Measurements from ENCODE around the gene USE1. TPM values are rescaled to one million over a fixed set of nuclear protein-coding genes. Genes with fewer than 3 reads are reported as not detected.

USE1 gene
- total and polyA plus RNA-seq, 9 of the 15 experiments (the other 6 are each of a cell fraction or from before 2014, with no cell fraction given), result 17.3 to 52.4 (median 34.0) TPM

DNA sequence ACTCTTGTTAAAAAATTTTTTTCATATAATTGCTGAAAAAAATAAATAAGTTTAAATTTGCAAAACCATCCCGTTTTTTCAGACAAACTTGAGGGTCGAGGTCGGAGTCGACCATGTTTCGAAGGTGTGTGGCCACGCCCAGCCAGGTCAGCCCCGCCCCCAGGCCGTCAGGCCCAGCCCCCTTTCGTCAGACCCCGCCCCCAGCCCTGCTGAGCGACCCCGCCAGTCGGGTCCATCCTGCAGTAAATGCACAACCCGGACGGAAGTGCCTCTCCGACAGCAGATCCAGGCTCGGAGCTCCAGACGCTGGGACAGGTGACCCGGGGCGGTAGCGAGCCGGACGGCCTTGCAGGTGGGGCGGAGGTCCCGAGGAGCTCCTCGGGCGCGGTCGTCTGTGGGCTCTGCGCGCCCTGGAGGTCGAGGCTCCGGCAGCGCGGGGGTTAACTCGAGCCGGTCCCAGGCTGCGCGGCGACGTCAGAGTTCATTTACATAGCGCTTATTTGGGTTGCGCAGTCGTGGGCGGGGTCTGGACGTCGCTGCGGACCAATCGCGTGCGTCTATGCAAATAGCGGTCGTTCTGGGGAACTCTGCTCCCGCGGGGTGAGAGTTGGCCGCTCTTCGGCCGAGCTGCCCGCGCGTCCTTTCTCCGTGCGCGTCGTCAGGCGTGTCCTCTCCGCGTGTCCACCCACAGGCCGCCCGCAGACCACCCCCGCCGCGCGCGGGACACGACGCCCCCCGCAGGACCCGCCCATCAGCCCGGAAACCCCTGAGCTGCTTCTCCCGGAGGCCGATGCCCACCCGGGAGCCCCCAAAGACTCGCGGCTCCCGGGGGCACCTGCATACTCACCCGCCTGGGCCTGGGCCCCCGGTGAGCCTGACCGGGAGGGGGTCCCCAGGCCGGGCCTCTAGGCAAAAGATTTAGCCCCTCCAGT, 11.1 kb downstream of the USE1 start, which contains the start of gene OCEL1 (continued):
- TF ChIP-seq CCNT2 (IDR thresholded peaks at IDR 0.05; ENCODE audit: borderline replicate concordance, extremely low read depth, insufficient read length, low read depth, low read length) (peak; percentile 87), MYC (IDR thresholded peaks at IDR 0.05; ENCODE audit: low read depth, low read length) (peak; percentile 77), MYC (CRISPR knock-in tag; IDR thresholded peaks at IDR 0.05; ENCODE audit: borderline replicate concordance, low read depth) (peak; percentile 59; the same call in 1 of the 2 replicates), POLR2H (tag; IDR thresholded peaks at IDR 0.05; ENCODE audit: low read depth) (peak; percentile 72), NR2C1 (IDR thresholded peaks at IDR 0.05) (peak; percentile 62; the same call in 1 of the 2 replicates), NR2C1 (tag; IDR thresholded peaks at IDR 0.05) (0 out of 2 replicates have a peak, but pooled peaks have one; percentile 29), HDAC2 (IDR thresholded peaks at IDR 0.05) (peak; percentile 76; the same call in 1 of the 2 replicates), KLF10 (CRISPR knock-in tag; IDR thresholded peaks at IDR 0.05) (no peak)
- TF ChIP-seq, protein P1, sequence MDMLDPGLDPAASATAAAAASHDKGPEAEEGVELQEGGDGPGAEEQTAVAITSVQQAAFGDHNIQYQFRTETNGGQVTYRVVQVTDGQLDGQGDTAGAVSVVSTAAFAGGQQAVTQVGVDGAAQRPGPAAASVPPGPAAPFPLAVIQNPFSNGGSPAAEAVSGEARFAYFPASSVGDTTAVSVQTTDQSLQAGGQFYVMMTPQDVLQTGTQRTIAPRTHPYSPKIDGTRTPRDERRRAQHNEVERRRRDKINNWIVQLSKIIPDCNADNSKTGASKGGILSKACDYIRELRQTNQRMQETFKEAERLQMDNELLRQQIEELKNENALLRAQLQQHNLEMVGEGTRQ (CRISPR knock-in tag; IDR thresholded peaks at IDR 0.05), result peak; percentile 26; the same call in 1 of the 2 replicates
- TF ChIP-seq, protein P2, sequence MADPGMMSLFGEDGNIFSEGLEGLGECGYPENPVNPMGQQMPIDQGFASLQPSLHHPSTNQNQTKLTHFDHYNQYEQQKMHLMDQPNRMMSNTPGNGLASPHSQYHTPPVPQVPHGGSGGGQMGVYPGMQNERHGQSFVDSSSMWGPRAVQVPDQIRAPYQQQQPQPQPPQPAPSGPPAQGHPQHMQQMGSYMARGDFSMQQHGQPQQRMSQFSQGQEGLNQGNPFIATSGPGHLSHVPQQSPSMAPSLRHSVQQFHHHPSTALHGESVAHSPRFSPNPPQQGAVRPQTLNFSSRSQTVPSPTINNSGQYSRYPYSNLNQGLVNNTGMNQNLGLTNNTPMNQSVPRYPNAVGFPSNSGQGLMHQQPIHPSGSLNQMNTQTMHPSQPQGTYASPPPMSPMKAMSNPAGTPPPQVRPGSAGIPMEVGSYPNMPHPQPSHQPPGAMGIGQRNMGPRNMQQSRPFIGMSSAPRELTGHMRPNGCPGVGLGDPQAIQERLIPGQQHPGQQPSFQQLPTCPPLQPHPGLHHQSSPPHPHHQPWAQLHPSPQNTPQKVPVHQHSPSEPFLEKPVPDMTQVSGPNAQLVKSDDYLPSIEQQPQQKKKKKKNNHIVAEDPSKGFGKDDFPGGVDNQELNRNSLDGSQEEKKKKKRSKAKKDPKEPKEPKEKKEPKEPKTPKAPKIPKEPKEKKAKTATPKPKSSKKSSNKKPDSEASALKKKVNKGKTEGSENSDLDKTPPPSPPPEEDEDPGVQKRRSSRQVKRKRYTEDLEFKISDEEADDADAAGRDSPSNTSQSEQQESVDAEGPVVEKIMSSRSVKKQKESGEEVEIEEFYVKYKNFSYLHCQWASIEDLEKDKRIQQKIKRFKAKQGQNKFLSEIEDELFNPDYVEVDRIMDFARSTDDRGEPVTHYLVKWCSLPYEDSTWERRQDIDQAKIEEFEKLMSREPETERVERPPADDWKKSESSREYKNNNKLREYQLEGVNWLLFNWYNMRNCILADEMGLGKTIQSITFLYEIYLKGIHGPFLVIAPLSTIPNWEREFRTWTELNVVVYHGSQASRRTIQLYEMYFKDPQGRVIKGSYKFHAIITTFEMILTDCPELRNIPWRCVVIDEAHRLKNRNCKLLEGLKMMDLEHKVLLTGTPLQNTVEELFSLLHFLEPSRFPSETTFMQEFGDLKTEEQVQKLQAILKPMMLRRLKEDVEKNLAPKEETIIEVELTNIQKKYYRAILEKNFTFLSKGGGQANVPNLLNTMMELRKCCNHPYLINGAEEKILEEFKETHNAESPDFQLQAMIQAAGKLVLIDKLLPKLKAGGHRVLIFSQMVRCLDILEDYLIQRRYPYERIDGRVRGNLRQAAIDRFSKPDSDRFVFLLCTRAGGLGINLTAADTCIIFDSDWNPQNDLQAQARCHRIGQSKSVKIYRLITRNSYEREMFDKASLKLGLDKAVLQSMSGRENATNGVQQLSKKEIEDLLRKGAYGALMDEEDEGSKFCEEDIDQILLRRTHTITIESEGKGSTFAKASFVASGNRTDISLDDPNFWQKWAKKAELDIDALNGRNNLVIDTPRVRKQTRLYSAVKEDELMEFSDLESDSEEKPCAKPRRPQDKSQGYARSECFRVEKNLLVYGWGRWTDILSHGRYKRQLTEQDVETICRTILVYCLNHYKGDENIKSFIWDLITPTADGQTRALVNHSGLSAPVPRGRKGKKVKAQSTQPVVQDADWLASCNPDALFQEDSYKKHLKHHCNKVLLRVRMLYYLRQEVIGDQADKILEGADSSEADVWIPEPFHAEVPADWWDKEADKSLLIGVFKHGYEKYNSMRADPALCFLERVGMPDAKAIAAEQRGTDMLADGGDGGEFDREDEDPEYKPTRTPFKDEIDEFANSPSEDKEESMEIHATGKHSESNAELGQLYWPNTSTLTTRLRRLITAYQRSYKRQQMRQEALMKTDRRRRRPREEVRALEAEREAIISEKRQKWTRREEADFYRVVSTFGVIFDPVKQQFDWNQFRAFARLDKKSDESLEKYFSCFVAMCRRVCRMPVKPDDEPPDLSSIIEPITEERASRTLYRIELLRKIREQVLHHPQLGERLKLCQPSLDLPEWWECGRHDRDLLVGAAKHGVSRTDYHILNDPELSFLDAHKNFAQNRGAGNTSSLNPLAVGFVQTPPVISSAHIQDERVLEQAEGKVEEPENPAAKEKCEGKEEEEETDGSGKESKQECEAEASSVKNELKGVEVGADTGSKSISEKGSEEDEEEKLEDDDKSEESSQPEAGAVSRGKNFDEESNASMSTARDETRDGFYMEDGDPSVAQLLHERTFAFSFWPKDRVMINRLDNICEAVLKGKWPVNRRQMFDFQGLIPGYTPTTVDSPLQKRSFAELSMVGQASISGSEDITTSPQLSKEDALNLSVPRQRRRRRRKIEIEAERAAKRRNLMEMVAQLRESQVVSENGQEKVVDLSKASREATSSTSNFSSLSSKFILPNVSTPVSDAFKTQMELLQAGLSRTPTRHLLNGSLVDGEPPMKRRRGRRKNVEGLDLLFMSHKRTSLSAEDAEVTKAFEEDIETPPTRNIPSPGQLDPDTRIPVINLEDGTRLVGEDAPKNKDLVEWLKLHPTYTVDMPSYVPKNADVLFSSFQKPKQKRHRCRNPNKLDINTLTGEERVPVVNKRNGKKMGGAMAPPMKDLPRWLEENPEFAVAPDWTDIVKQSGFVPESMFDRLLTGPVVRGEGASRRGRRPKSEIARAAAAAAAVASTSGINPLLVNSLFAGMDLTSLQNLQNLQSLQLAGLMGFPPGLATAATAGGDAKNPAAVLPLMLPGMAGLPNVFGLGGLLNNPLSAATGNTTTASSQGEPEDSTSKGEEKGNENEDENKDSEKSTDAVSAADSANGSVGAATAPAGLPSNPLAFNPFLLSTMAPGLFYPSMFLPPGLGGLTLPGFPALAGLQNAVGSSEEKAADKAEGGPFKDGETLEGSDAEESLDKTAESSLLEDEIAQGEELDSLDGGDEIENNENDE (IDR thresholded peaks at IDR 0.05; ENCODE audit: low read depth, low read length), result no peak

Data from K562 (cell line).